HT-29 (cell line): ENCODE measurements around the gene FRRS1L. TPM values are rescaled to one million over a fixed set of nuclear protein-coding genes. Genes with fewer than 3 reads are reported as not detected.

Experiments used
- DNase-seq: peaks from one replicate; pipeline ENCODE4 v3.0.0-alpha.2; 2015; ENCODE audit warnings: low spot score
- total RNA-seq: library from RNA; depleted of rRNA; stranded (reverse); fragments of >200 nt; shearing (Covaris generic); gene quantifications from 2 replicates; pipeline ENCODE4 v1.2.3, GENCODE V29; 2014; rRNA removed

Gene FRRS1L, protein sequence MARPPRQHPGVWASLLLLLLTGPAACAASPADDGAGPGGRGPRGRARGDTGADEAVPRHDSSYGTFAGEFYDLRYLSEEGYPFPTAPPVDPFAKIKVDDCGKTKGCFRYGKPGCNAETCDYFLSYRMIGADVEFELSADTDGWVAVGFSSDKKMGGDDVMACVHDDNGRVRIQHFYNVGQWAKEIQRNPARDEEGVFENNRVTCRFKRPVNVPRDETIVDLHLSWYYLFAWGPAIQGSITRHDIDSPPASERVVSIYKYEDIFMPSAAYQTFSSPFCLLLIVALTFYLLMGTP
- not detected in 2 replicates for total RNA-seq

DNA sequence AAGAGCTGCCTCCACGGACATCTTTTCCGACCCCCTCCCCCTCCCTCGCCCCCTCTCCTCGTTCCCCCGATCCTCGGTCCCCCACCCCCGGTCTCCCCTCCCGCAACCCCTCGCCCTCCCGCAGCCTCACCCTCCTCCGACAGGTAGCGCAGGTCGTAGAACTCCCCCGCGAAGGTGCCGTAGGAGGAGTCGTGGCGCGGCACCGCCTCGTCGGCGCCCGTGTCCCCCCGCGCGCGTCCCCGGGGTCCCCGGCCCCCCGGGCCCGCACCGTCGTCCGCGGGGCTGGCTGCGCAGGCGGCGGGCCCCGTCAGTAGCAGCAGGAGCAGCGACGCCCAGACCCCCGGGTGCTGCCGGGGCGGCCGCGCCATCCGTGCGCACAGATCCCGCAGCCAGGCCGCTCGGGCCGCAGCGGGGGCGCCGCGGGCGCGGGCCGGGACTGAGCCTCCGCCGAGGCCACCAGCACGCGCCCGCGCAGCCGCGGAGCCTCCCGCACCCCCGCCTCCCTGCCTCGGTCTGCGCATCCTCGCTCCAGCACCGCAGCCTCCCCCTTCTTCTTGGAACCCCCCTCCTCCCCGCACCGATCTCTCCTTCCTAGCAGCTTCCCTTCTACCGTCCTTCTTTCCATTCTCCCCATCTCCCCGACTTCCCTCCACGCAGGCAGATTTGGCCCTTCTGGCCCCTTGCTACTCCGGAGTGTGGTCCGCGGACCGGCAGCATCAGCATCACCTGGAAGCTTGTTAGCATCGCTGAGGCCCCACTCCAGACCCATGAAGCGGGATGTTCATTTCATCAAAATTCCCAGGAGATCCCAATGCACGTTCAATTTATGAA is at the start of gene FRRS1L:
Gene FRRS1L, minus strand, starts transcription at position 479 of the 831 bp plus-strand sequence. Its CDS starts 111 bp downstream, at position 368.
- DNase-seq = no peak

- DNase-seq = no peak
These were observed 47.4 kb upstream of the FRRS1L start for GRCh38 chr9:109214414-109214813.

- DNase-seq = no peak
These were observed 46.5 kb upstream of the FRRS1L start for GRCh38 chr9:109213285-109214121.

GRCh38 chr9:109212768-109213167 is 45.7 kb upstream of the FRRS1L start:
- DNase-seq = no peak

DNA sequence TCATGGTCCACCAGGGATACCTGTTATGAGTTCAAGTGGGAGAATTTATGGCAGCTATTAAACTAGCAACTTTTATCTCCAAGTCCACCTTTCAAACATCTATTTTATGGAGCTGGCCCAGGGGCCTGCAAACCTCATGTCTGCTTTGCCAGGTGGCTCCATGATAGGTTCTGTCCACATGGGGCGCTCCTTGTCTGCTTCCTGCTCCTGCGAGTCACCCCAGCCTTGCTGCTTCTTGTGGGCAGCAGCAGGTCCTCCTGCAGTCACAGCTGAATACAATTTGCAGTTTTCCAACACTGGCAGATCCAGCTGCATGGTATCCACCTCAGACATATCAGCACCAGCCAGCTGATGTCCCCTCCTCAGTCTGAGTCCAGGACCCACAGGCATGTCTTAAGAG is 39.6 kb upstream of the FRRS1L start:
- peak; percentile 31 for DNase-seq

GRCh38 chr9:109205526-109205925 is 38.5 kb upstream of the FRRS1L start:
- no peak for DNase-seq

DNA sequence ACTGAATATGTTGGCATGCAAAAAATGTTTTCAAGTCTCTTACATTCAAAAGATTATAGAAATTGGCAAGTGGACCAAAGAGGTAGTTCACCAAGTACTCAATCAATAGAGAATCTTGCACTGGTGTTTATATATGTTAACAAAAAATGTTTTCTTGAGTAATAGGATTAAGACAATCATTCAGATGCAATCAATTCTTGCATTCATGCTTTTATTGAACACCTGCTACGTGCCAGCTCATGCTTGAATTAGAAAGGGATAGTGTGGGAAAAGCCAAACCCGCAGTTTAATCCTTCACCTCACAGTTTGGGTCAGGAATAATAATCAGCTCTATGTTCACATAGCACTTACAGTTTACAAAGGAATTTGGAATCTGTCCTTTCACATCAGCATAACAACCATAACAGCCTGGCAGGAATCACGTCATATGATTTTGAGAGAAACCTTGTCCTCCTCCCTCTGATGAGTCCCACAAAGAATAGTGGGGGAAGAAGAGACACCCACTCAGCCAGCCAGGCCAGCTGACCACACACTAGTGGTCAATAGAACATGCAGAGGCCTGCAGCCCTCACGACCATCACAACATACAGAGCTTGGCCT is 36.8 kb upstream of the FRRS1L start:
- no peak for DNase-seq

GRCh38 chr9:109199676-109200075 is 32.6 kb upstream of the FRRS1L start:
- no peak for DNase-seq

DNA sequence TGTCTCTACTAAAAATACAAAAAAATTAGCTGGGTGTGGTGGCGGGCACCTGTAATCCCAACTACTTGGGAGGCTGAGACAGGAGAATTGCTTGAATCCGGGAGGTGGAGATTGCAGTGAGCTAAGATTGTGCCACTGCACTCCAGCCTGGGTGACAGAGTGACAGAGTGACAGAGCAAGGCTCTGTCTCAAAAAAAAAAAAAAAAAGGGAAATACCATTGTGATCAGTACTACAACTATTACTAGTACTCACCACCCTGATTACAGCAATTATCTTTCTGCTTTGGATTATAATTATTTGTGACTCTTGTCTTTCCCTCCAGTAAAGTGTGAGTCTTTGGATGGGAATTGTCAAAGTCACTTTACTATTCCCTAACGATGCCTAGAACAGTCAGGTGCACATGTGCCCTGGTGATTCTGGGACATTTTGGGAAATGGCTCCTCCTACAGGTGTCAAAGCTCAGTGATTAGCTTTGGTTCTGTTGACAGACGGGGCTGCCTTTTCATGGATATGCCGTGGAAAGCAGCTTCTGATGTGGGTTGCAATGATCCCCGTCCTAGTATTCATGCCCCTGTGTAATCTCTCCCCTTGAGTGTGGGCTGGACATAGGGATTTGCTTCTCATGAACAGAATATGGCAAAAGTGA is 31.8 kb upstream of the FRRS1L start:
- DNase-seq = peak; percentile 57

GRCh38 chr9:109193974-109194556 is 27.0 kb upstream of the FRRS1L start:
- no peak for DNase-seq

DNA sequence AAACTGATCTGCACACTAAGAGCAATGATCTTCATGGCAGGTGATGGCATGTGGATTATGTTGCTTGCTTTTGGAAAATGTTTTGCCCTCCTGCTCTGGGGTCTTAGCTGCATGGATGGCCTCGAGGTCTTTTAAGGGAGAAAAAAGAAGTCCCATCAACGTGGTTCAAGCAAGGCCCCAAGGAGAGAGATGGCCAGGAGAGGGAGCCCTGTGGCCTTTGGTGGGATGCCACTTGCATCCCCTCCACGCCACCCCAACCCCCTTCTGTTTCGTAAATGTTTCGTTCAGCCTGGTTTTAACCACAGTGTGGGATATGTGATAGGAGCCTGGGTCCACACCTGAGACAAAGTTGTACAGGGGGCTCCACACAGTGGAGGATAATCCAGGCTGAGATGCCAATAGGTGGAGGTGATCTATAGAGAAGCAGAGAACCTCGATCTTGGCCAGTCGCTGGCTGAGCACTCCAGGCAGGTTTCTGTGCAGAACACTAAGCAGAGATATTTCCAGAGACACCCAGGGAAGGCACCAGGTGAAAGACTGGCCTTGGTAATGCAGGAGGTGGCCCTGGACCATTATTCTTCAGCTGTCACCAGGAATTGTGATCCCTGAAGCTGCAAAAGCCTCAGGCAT is 25.8 kb upstream of the FRRS1L start:
- DNase-seq = peak; percentile 26

DNA sequence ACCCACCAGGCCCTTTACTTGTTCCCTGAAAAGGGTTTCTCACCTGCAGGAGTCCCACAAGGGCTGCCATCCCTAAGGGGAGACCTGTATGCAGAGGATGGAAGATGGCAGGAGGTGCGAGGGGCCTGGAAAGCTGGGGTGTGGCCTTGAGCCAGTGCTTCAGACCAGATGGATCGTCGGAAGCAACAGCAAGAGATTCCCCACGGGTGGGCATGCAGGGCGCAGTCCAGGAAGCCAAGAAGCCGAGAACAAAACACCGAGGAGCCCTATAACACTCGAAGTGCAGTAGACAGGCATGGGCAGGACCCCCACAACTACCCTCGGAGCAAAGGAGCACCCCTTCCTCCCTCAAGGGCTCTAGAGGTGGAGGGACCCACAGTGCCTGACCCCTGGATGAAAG is 24.7 kb upstream of the FRRS1L start:
- DNase-seq = no peak

- no peak for DNase-seq
These were observed 23.1 kb upstream of the FRRS1L start for GRCh38 chr9:109190151-109190550.

GRCh38 chr9:109186857-109187520 is 19.9 kb upstream of the FRRS1L start:
- DNase-seq = no peak

DNA sequence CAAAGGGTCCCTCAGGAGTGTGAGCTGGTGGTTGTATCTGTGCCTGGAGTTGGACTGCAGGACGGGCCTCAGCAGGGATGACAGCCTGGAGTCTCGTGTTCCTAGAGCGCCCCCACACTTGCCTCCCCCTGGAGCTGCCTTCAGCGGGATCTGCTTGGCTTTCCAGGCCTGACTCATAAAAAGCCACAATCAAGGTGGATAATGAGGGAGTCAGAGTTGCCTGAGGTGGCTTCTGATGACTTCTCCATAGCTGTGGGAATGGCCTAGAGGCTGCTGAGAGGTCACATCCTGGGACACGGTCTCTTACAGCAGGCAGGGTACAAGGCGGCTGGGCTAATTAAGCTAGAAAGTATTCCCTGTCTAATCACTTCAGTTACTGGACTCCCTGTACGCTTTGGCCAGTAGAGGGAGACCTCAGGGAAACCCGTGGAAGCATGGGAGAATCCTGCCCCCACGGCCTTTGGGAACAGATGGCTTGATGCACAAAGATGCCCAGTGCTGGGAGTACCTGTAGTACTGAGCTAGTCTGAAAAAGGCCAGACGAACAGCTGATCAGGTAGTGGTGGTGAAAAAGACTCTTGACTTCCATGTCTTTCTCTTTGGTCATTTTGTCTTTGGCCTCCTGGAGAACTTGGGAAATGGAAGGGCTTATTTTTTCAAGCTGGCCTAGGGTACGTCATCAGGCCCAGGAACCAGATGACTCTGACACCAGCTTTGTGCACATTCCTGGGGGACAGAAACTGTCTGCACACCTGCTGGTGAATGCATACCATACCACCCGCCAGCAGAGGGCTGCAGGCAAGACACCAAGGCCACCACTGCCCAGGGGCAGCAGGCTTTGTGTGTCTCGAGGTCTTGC is 16.1 kb upstream of the FRRS1L start:
- DNase-seq = peak; percentile 69

GRCh38 chr9:109182550-109182939 is 15.5 kb upstream of the FRRS1L start:
- no peak for DNase-seq

DNA sequence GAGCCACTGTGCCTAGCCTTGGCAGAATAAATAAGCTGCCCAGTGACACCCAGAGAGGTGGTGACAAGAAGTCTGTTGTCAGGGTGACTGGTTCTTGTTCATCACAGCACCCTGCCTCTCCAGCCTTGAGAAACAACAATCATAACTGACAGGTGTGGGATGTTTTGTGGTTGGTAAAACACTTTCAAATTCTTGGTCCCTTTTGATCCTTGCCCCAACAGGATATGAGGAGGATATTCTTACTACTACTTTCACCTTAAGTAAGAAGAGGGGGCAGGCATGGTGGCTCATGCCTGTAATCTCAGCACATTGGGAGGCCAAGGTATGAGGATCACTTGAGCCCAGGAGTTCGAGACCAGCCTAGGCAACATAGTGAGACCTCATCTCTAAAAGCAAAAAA is 14.2 kb upstream of the FRRS1L start:
- DNase-seq = no peak

DNA sequence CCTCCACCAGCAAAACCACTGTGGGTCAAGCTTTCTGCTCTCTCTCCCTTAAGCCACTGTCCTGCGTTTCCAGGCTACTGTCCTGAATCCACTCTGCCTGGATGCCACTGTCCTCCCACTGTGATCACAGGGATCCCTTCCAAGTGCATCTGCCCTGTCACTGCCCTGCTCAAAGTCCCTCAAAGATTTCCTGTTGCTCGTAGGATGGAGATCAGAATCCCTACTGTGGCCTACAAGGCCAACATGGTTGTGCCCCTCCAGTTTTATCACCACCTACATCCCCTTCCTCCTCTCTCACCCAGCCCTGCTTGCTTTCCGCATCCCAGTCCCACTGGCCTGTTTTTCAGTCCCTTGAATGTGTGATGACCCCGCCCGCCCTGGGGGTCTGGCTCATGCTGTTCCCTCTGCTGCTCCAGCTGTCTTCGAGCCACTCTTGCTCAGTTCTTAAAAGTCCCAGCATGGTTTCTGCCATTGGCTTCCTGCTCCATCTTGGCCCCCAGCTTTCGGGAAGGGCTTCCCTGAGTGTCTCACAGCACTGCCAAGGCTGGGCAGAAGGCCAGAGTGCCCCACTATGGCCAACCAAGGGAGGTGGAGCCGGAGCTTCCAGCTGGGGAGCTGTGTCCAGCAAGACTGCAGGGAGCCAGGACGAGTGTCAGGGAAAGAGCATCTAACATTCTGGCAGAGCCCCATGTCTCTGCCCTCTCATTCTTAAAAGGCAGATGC is 12.9 kb upstream of the FRRS1L start:
- DNase-seq = no peak
